HG03159 (cell line): ENCODE data around the gene CRTAC1.

Source experiments
- ATAC-seq: cut with Tn5 transposase; IDR thresholded peaks from one replicate; pipeline ENCODE4 v1.9.1; 2021; ENCODE audit warnings: mild to moderate bottlenecking, moderate library complexity; ENCODE audit not compliant: unreplicated experiment

The CRTAC1 gene

GRCh38 chr10:97903128-97904017, 127.0 kb downstream of the CRTAC1 start:
- ATAC-seq = no peak

GRCh38 chr10:97901381-97901780, 129.0 kb downstream of the CRTAC1 start:
- ATAC-seq = no peak

- ATAC-seq = no peak
Observed at GRCh38 chr10:97898429-97898828, 132.0 kb downstream of the CRTAC1 start.

GRCh38 chr10:97896756-97897358, 133.6 kb downstream of the CRTAC1 start:
- ATAC-seq = no peak

- no peak for ATAC-seq
Observed at GRCh38 chr10:97895915-97896314, 134.5 kb downstream of the CRTAC1 start.

GRCh38 chr10:97895084-97895483, 135.3 kb downstream of the CRTAC1 start:
- ATAC-seq = no peak

- ATAC-seq = no peak
Observed at GRCh38 chr10:97894092-97894491, 136.3 kb downstream of the CRTAC1 start.

- ATAC-seq = no peak
Observed at GRCh38 chr10:97892939-97893338, 137.5 kb downstream of the CRTAC1 start.

GRCh38 chr10:97892506-97892905, 137.9 kb downstream of the CRTAC1 start:
- no peak for ATAC-seq

- ATAC-seq = no peak
Observed at GRCh38 chr10:97891497-97892167, 138.8 kb downstream of the CRTAC1 start.

GRCh38 chr10:97889461-97890265, 140.8 kb downstream of the CRTAC1 start:
- ATAC-seq = no peak

GRCh38 chr10:97888641-97889262, 141.7 kb downstream of the CRTAC1 start:
- no peak for ATAC-seq

GRCh38 chr10:97888134-97888533, 142.3 kb downstream of the CRTAC1 start:
- no peak for ATAC-seq

GRCh38 chr10:97887399-97887798, 143.0 kb downstream of the CRTAC1 start:
- no peak for ATAC-seq

- ATAC-seq = no peak
Observed at GRCh38 chr10:97886286-97886685, 144.1 kb downstream of the CRTAC1 start.

GRCh38 chr10:97883092-97883485, 147.3 kb downstream of the CRTAC1 start:
- ATAC-seq = no peak

- ATAC-seq = no peak
Observed at GRCh38 chr10:97882142-97883091, 148.0 kb downstream of the CRTAC1 start.

- ATAC-seq = no peak
Observed at GRCh38 chr10:97880109-97880508, 150.3 kb downstream of the CRTAC1 start.

- no peak for ATAC-seq
Observed at GRCh38 chr10:97879241-97879640, 151.2 kb downstream of the CRTAC1 start.
